Hepatocyte (in vitro differentiated cells): ENCODE data around the gene RNF112. TPM values are rescaled to one million over a fixed set of nuclear protein-coding genes. Genes with fewer than 3 reads are reported as not detected.

Experiments
- DNase-seq: peaks from one replicate; pipeline ENCODE4 v3.0.0-alpha.2; 2016; ENCODE audit warnings: low spot score
- H2AFZ ChIP-seq: fragments of 200-600 bp; sonication (generic); 2 replicates; pipeline ENCODE4 v1.6.0; 2016; ENCODE audit warnings: antibody characterized with exemption, mild to moderate bottlenecking
- H3K27ac ChIP-seq: fragments of 200-600 bp; sonication (generic); 2 replicates; pipeline ENCODE4 v1.5.1; 2016; ENCODE audit warnings: mild to moderate bottlenecking
- H3K27me3 ChIP-seq: fragments of 200-600 bp; sonication (generic); 2 replicates; pipeline ENCODE4 v1.6.1; 2016
- H3K36me3 ChIP-seq: fragments of 200-600 bp; sonication (generic); replicated peaks from 2 replicates; pipeline ENCODE4 v1.5.1; 2016; ENCODE audit warnings: low read depth; ENCODE audit not compliant: insufficient read depth
- H3K4me1 ChIP-seq: fragments of 200-600 bp; sonication (generic); 2 replicates; pipeline ENCODE4 v1.5.1; 2016; ENCODE audit warnings: mild to moderate bottlenecking, moderate library complexity; ENCODE audit not compliant: insufficient read depth
- H3K4me2 ChIP-seq: fragments of 200-600 bp; sonication (generic); 2 replicates; pipeline ENCODE4 v1.6.0; 2016
- H3K4me3 ChIP-seq: fragments of 200-600 bp; sonication (generic); 2 replicates; pipeline ENCODE4 v1.5.1; 2016; ENCODE audit warnings: mild to moderate bottlenecking
- H3K79me2 ChIP-seq: fragments of 200-600 bp; sonication (generic); 2 replicates; pipeline ENCODE4 v1.6.0; 2017; ENCODE audit warnings: mild to moderate bottlenecking
- H3K9me2 ChIP-seq: fragments of 200-600 bp; sonication (generic); replicated peaks from 2 replicates; pipeline ENCODE4 v1.6.0; 2017; ENCODE audit warnings: mild to moderate bottlenecking; ENCODE audit not compliant: insufficient read depth
- H3K9me3 ChIP-seq: fragments of 200-600 bp; sonication (generic); 2 replicates; pipeline ENCODE4 v1.5.1; 2016; ENCODE audit warnings: low read depth, mild to moderate bottlenecking
- H4K20me1 ChIP-seq: fragments of 200-600 bp; sonication (generic); 2 replicates; pipeline ENCODE4 v1.6.0; 2016; ENCODE audit warnings: mild to moderate bottlenecking; ENCODE audit not compliant: insufficient read depth, poor library complexity, severe bottlenecking
- EZH2 ChIP-seq: fragments of 200-600 bp; sonication (generic); IDR thresholded peaks from 2 replicates; pipeline ENCODE4 v1.6.1; 2016; ENCODE audit warnings: antibody characterized with exemption, mild to moderate bottlenecking, borderline replicate concordance
- EZH2phosphoT487 ChIP-seq: fragments of 200-600 bp; sonication (generic); IDR thresholded peaks from one replicate; pipeline ENCODE4 v1.6.1; 2018; ENCODE audit warnings: antibody characterized with exemption, mild to moderate bottlenecking, low read depth, moderate library complexity; ENCODE audit not compliant: unreplicated experiment, severe bottlenecking
- WGBS: methylation state at CpG from one replicate; pipeline ENCODE4 v1.1.6; 2016; ENCODE audit warnings: low lambda C conversion rate; ENCODE audit errors: missing lambda C conversion rate; 5-methylcytosine and 5-hydroxymethylcytosine counted together
- polyA plus RNA-seq: library from polyadenylated mRNA; unstranded; fragments of >200 nt; fragmentation: Nextera tagmentation; extraction: Ambion mirVana; gene quantifications from 2 replicates; pipeline ENCODE4 v1.2.1, GENCODE V29; 2016
- total RNA-seq: library from RNA; depleted of rRNA; stranded (reverse); fragments of >200 nt; gene quantifications from 2 replicates; pipeline ENCODE4 v1.2.3, GENCODE V29; 2014
- TF ChIP-seq, protein P1 (sequence below): fragments of 200-600 bp; sonication (generic); IDR thresholded peaks from 2 replicates; pipeline ENCODE4 v1.5.1; 2016; ENCODE audit warnings: antibody characterized with exemption, mild to moderate bottlenecking; ENCODE audit not compliant: poor library complexity

Gene RNF112, protein sequence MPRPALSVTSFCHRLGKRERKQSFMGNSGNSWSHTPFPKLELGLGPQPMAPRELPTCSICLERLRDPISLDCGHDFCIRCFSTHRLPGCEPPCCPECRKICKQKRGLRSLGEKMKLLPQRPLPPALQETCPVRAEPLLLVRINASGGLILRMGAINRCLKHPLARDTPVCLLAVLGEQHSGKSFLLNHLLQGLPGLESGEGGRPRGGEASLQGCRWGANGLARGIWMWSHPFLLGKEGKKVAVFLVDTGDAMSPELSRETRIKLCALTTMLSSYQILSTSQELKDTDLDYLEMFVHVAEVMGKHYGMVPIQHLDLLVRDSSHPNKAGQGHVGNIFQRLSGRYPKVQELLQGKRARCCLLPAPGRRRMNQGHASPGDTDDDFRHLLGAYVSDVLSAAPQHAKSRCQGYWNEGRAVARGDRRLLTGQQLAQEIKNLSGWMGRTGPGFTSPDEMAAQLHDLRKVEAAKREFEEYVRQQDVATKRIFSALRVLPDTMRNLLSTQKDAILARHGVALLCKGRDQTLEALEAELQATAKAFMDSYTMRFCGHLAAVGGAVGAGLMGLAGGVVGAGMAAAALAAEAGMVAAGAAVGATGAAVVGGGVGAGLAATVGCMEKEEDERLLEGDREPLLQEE
- total RNA-seq (5.4 and 7.8 TPM in 2 replicates), polyA plus RNA-seq (8.6 and 11.3 TPM in 2 replicates)

GRCh38 chr17:19410875-19411620, at the start of gene RNF112:
Gene RNF112 (plus strand): TSS chr17:19411232. CDS start chr17:19411409, 177 bp downstream.
- DNase-seq: peak; percentile 55
- Histone ChIP-seq H3K9me3 (no peaks in the 10 kb centered on the region), H2AFZ (no peak within 1 kb of the TSS), H3K9me2 (no peaks in the 10 kb centered on the region), H3K79me2 (no peaks in the 10 kb centered on the region), H3K27me3 (no peaks in the 10 kb centered on the region), H4K20me1 (no peaks in the 10 kb centered on the region), H3K4me1 (peaks cover 9% of the 10 kb centered on the region), H3K27ac (peak within 1 kb of the TSS; percentile 48), H3K4me2 (peak within 1 kb of the TSS; percentile 73), H3K36me3 (no peaks in the 10 kb centered on the region), H3K4me3 (no peak within 1 kb of the TSS)
- TF ChIP-seq EZH2phosphoT487 (no peak), EZH2 (no peak)
- TF ChIP-seq, protein P1, sequence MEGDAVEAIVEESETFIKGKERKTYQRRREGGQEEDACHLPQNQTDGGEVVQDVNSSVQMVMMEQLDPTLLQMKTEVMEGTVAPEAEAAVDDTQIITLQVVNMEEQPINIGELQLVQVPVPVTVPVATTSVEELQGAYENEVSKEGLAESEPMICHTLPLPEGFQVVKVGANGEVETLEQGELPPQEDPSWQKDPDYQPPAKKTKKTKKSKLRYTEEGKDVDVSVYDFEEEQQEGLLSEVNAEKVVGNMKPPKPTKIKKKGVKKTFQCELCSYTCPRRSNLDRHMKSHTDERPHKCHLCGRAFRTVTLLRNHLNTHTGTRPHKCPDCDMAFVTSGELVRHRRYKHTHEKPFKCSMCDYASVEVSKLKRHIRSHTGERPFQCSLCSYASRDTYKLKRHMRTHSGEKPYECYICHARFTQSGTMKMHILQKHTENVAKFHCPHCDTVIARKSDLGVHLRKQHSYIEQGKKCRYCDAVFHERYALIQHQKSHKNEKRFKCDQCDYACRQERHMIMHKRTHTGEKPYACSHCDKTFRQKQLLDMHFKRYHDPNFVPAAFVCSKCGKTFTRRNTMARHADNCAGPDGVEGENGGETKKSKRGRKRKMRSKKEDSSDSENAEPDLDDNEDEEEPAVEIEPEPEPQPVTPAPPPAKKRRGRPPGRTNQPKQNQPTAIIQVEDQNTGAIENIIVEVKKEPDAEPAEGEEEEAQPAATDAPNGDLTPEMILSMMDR: no peak
- WGBS: 39% methylated on average over 22 of the region's 23 CpGs

GRCh38 chr17:19361326-19361725, 49.7 kb upstream of the RNF112 start:
- Histone ChIP-seq H3K36me3 (no peaks in the 10 kb centered on the region), H3K4me2 (peak overlapping the region; percentile 86), H3K9me2 (no peaks in the 10 kb centered on the region), H2AFZ (no peak overlapping the region), H3K9me3 (no peaks in the 10 kb centered on the region), H4K20me1 (no peaks in the 10 kb centered on the region), H3K27me3 (no peaks in the 10 kb centered on the region), H3K4me1 (peaks cover 12% of the 10 kb centered on the region), H3K4me3 (no peak overlapping the region), H3K27ac (no peak overlapping the region), H3K79me2 (peaks cover 7% of the 10 kb centered on the region)
- no peak for DNase-seq
- TF ChIP-seq EZH2 (no peak), EZH2phosphoT487 (no peak)
- TF ChIP-seq, protein P1: no peak
- 69% methylated on average over 6 of the region's 6 CpGs for WGBS

DNA sequence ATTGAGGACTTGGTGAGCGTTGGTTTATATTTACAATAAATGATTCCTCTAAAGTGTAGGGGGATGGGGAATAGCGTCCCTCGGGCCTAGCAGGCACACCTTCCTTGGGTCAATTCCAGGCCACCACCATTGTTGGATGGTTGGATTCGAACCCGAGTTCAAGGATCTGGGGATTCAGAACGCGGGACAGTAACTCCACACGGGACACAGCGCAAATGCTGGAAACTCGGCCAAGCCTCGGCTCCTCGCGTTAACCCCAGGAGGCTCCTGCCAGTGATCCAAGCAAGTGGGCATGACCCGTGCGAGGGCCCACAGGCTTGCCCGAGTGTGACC, 49.1 kb upstream of the RNF112 start:
- Histone ChIP-seq H3K36me3 (no peaks in the 10 kb centered on the region), H2AFZ (peak overlapping the region; percentile 86), H3K4me2 (peak overlapping the region; percentile 86), H3K27ac (peak overlapping the region; percentile 89), H3K4me3 (peak overlapping the region; percentile 76), H3K27me3 (no peaks in the 10 kb centered on the region), H4K20me1 (no peaks in the 10 kb centered on the region), H3K79me2 (peaks cover 7% of the 10 kb centered on the region), H3K4me1 (peaks cover 12% of the 10 kb centered on the region), H3K9me2 (no peaks in the 10 kb centered on the region), H3K9me3 (no peaks in the 10 kb centered on the region)
- TF ChIP-seq EZH2: no peak
- TF ChIP-seq EZH2phosphoT487: no peak
- TF ChIP-seq, protein P1: no peak
- 42% methylated on average over 16 of the region's 16 CpGs for WGBS
- no peak for DNase-seq
